DND-41 (cell line): ENCODE results near the gene ESAM.

ENCODE experiments used
- ATAC-seq: fragments of 200-7000 bp; cut with Tn5 transposase; 3 replicates; pipeline ENCODE4 v1.9.1; 2021; ENCODE audit warnings: low read depth; ENCODE audit not compliant: insufficient read depth
- DNase-seq: peaks from one replicate; pipeline ENCODE4 v3.0.0-alpha.2; 2020
- H2AFZ ChIP-seq: 2 replicates; pipeline ENCODE4 v1.6.0; 2012; ENCODE audit warnings: low read depth, low read length
- H3K27ac ChIP-seq: 2 replicates; pipeline ENCODE4 v1.5.1; 2012; ENCODE audit warnings: low read length, inconsistent platforms
- H3K27me3 ChIP-seq: fragments of 200-600 bp; sonication (generic); 2 replicates; pipeline ENCODE4 v1.6.0; 2012; ENCODE audit warnings: low read length, mild to moderate bottlenecking, inconsistent platforms; ENCODE audit not compliant: insufficient read depth, poor library complexity
- H3K36me3 ChIP-seq: 2 replicates; pipeline ENCODE4 v1.5.1; 2012; ENCODE audit warnings: low read length, inconsistent platforms; ENCODE audit not compliant: insufficient read depth
- H3K4me1 ChIP-seq: 2 replicates; pipeline ENCODE4 v1.5.1; 2012; ENCODE audit warnings: mild to moderate bottlenecking, low read length; ENCODE audit not compliant: insufficient read depth
- H3K4me2 ChIP-seq: 2 replicates; pipeline ENCODE4 v1.6.0; 2012; ENCODE audit warnings: mild to moderate bottlenecking, moderate library complexity, low read length, inconsistent platforms; ENCODE audit not compliant: insufficient read depth
- H3K4me3 ChIP-seq, 2 experiments: fragments of 200-600 bp in 1 of 2; shearing (Covaris generic) in 1 of 2; 2 replicates each; pipeline ENCODE4 v1.5.1; 2012 to 2016; ENCODE audit warnings: inconsistent platforms in 2 of 2, low read length in 2 of 2, mild to moderate bottlenecking in 2 of 2, low read depth in 1 of 2, moderate library complexity in 1 of 2
- H3K79me2 ChIP-seq: 2 replicates; pipeline ENCODE4 v1.6.0; 2012; ENCODE audit warnings: low read length, inconsistent platforms; ENCODE audit not compliant: insufficient read depth
- H3K9ac ChIP-seq: 2 replicates; pipeline ENCODE4 v1.6.0; 2012; ENCODE audit warnings: low read depth, mild to moderate bottlenecking, inconsistent platforms, low read length, moderate library complexity
- H3K9me3 ChIP-seq: 2 replicates; pipeline ENCODE4 v1.5.1; 2012; ENCODE audit warnings: low read length, moderate library complexity, mild to moderate bottlenecking, inconsistent platforms; ENCODE audit not compliant: insufficient read depth, severe bottlenecking
- H4K20me1 ChIP-seq: 2 replicates; pipeline ENCODE4 v1.6.0; 2012; ENCODE audit warnings: low read length; ENCODE audit not compliant: insufficient read depth
- CTCF ChIP-seq: IDR thresholded peaks from 2 replicates; pipeline ENCODE4 v1.5.1; 2012; ENCODE audit warnings: borderline replicate concordance, low read length, moderate library complexity, mild to moderate bottlenecking; ENCODE audit not compliant: poor library complexity, severe bottlenecking; ENCODE audit errors: extremely low read depth
- EZH2 ChIP-seq: IDR thresholded peaks from 3 replicates; pipeline ENCODE4 v1.6.1; 2012; ENCODE audit warnings: borderline replicate concordance, low read depth, mild to moderate bottlenecking, moderate library complexity, low read length, inconsistent platforms; ENCODE audit not compliant: severe bottlenecking

ESAM gene

GRCh38 chr11:124761301-124762104 is 587 bp downstream of the ESAM start:
- no peak overlapping the region for H3K4me2 ChIP-seq
- H4K20me1 ChIP-seq: peaks cover 10% of the 10 kb centered on the region; the same call in 1 of the 2 replicates
- DNase-seq (no peak), ATAC-seq (no peak)
- no peaks in the 10 kb centered on the region for H3K27me3 ChIP-seq
- H3K36me3 ChIP-seq: peaks cover 5% of the 10 kb centered on the region; the same call in 1 of the 2 replicates
- H3K4me1 ChIP-seq: no peaks in the 10 kb centered on the region
- no peak for TF ChIP-seq EZH2
- no peak overlapping the region for H3K27ac ChIP-seq
- H3K9ac ChIP-seq: no peak overlapping the region
- H3K79me2 ChIP-seq: no peaks in the 10 kb centered on the region
- no peak overlapping the region for H3K4me3 ChIP-seq
- no peaks in the 10 kb centered on the region for H3K9me3 ChIP-seq
- no peak overlapping the region for H2AFZ ChIP-seq

GRCh38 chr11:124760806-124761205 is 1.3 kb downstream of the ESAM start:
- no peak for TF ChIP-seq EZH2
- TF ChIP-seq CTCF: no peak
- Histone ChIP-seq H3K4me3 (no peak overlapping the region), H3K79me2 (no peaks in the 10 kb centered on the region), H3K9ac (no peak overlapping the region), H3K9me3 (no peaks in the 10 kb centered on the region), H3K27ac (no peak overlapping the region), H2AFZ (no peak overlapping the region), H3K36me3 (peaks cover 5% of the 10 kb centered on the region; the same call in 1 of the 2 replicates), H3K27me3 (no peaks in the 10 kb centered on the region), H3K4me2 (no peak overlapping the region), H4K20me1 (peaks cover 10% of the 10 kb centered on the region; the same call in 1 of the 2 replicates), H3K4me1 (no peaks in the 10 kb centered on the region)
- ATAC-seq (no peak), DNase-seq (no peak)

- no peak overlapping the region for H2AFZ ChIP-seq
- H3K27me3 ChIP-seq: no peaks in the 10 kb centered on the region
- TF ChIP-seq CTCF (no peak), EZH2 (no peak)
- no peak overlapping the region for H3K27ac ChIP-seq
- DNase-seq (no peak), ATAC-seq (no peak)
- H3K4me3 ChIP-seq: no peak overlapping the region
- no peaks in the 10 kb centered on the region for H3K4me1 ChIP-seq
- H4K20me1 ChIP-seq: peaks cover 10% of the 10 kb centered on the region; the same call in 1 of the 2 replicates
- no peak overlapping the region for H3K9ac ChIP-seq
- peaks cover 5% of the 10 kb centered on the region; the same call in 1 of the 2 replicates for H3K36me3 ChIP-seq
- no peaks in the 10 kb centered on the region for H3K9me3 ChIP-seq
- H3K4me2 ChIP-seq: no peak overlapping the region
- no peaks in the 10 kb centered on the region for H3K79me2 ChIP-seq
These were observed 1.9 kb downstream of the ESAM start for GRCh38 chr11:124760205-124760652.
